Stomach (tissue), 9 donors: Measurements from ENCODE around the gene PARD3. TPM values are rescaled to one million over a fixed set of nuclear protein-coding genes. Genes with fewer than 3 reads are reported as not detected.

Experiments used
- DNase-seq, 2 donors: peaks; one replicate each; pipeline versions ENCODE4 v3.0.0 to v3.0.0-alpha.2; 2013 to 2019
- H3K27ac ChIP-seq, 5 donors: fragments of 200-600 bp in 4 of 5; sonication (generic) in 4 of 5; one replicate each; pipeline ENCODE4 v1.5.1; 2013 to 2019; ENCODE audit warnings: mild to moderate bottlenecking in 1 of 5, moderate library complexity in 1 of 5
- H3K27me3 ChIP-seq, 3 donors: fragments of 200-600 bp; sonication (generic); one replicate each; pipeline ENCODE4 v1.5.1; 2017 to 2019; ENCODE audit warnings: mixed run types in 1 of 3
- H3K36me3 ChIP-seq, 4 donors: fragments of 200-600 bp; sonication (generic); 1 replicate in 3 of 4; 2 replicates in 1 of 4; pipeline ENCODE4 v1.5.1; 2016 to 2019
- H3K4me1 ChIP-seq, 4 donors: fragments of 200-600 bp; sonication (generic); one replicate each; pipeline ENCODE4 v1.5.1; 2016 to 2019
- H3K4me3 ChIP-seq, 4 donors: fragments of 200-600 bp; sonication (generic) in 3 of 4; one replicate each; pipeline ENCODE4 v1.5.1; 2016 to 2019; ENCODE audit warnings: mild to moderate bottlenecking in 1 of 4
- H3K9me3 ChIP-seq, 4 donors: fragments of 200-600 bp; sonication (generic); one replicate each; pipeline ENCODE4 v1.5.1; 2016 to 2019
- CTCF ChIP-seq, 7 experiments: fragments of 450-650 bp in 4 of 7; fragments of 200-600 bp in 3 of 7; sonication (generic) in 3 of 7; IDR thresholded peaks; one replicate each; pipeline ENCODE4 v1.5.1; 2016 to 2019; ENCODE audit warnings: antibody characterized with exemption in 7 of 7, control low read depth in 2 of 7, mild to moderate bottlenecking in 1 of 7
- EP300 ChIP-seq: sonication (generic); formaldehyde crosslinking; IDR thresholded peaks from one replicate; pipeline ENCODE4 v1.6.1; 2017; ENCODE audit warnings: antibody characterized with exemption
- POLR2A ChIP-seq, 4 donors: fragments of 450-650 bp; IDR thresholded peaks; one replicate each; pipeline ENCODE4 v1.6.1; 2016; ENCODE audit warnings: antibody characterized with exemption in 4 of 4, control low read depth in 2 of 4, mild to moderate bottlenecking in 1 of 4, moderate library complexity in 1 of 4
- POLR2AphosphoS5 ChIP-seq, 3 donors: sonication (generic); formaldehyde crosslinking; IDR thresholded peaks; one replicate each; pipeline ENCODE4 v1.6.1; 2016; ENCODE audit warnings: antibody characterized with exemption in 3 of 3
- WGBS, 5 donors: extraction: QIAGEN DNeasy Blood & Tissue Kit in 3 of 5; methylation state at CpG; one replicate each; pipeline versions ENCODE4 v1.1.5 to v1.1.7; 2013 to 2018; 5-methylcytosine and 5-hydroxymethylcytosine counted together
- intact Hi-C: fragments of 100-400 bp; cut with DNase I; formaldehyde crosslinking; loops from one replicate; pipeline ENCODE4 v1.15.1; 2023; ENCODE audit warnings: low total_unique reads
- polyA plus RNA-seq, 3 donors: library from polyadenylated mRNA; stranded (reverse); fragments of 200-250 nt; gene quantifications; one replicate each; pipeline ENCODE4 v1.2.3, GENCODE V29; 2013
- total RNA-seq, 5 donors: library from RNA; depleted of rRNA; stranded (reverse); fragments of >200 nt; gene quantifications; one replicate each; pipeline versions ENCODE4 v1.1.0 to v1.2.3, GENCODE V29; 2014 to 2016
- donor health status: healthy with polysubstance abuse.
- donor health status: Bipolar disorder and iron deficiency.
- donor health status: healthy.

Gene PARD3
- total and polyA plus RNA-seq, 8 donors = 13.7 to 118 (median 31.8) TPM

DNA sequence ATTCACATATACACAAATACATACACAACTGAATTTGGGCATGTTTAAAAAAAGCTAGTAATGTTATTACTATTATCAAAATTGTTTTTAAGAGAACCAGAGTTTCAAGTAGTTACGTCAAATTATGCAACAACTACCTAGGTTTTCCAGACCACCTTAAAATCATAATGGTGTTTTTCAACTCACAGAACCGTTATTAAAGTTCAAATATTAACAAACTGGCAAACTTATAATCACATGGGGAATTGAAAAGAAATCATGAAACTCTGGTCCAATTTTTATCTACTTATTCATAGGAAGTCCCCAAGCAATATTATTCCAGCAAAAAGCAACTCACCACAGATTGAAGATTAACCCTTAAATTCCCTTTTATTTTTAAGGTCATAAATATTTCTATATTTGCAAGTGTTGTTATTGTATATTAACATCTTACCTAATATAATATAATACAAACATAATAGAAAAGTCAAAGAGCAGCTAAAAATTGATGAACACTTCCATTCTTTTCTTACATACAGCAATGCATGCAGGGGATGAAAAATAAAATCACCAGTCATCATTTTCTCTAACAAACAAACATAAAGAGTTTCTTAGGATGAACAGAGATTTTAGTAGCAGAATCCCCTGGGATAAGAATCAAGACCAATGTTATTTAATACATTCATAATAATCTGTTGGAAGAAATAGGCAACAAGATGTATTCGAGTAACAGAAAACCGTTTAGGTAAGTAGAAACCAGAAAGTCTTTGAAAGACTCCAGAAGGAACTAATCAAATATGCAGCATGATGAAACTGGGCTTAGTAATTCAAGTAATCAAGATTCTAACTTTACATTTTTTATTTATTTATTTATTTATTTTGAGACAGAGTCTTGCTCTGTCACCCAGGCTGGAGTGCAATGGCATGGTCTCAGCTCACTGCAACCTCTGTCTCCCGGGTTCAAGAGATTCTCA lies 391.1 kb downstream of the PARD3 start:
- WGBS, 5 donors = 72 to 77% (median 76%) methylated on average over 5 of the region's 5 CpGs
- TF ChIP-seq EP300 (no peak), POLR2AphosphoS5 (IDR thresholded peaks at IDR 0.05) (no peak), CTCF (IDR thresholded peaks at IDR 0.05) (no peak), POLR2A (IDR thresholded peaks at IDR 0.05) (no peak)
- intact Hi-C loops = no loop called here

DNA sequence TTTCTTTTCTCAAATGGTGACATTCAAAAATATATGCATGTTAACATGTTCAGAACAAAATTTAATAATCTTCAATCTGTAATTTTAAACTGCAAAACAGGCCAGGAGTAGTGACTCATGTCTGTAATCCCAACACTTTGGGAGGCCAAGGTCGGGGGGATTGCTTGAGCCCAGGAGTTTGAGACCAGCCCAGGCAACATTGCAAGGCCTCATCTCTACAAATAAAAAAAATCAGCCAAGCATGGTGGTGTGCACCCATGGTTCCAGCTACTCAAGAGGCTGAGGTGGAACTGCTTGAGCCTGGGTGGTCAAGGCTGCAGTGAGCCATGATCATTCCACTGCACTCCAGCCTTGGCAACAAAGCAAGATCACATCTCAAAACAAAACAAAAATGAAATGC lies 394.3 kb downstream of the PARD3 start:
- Histone ChIP-seq H3K4me3 (no peak overlapping the region), H3K27me3 (no peaks in the 10 kb centered on the region), H3K36me3 (no peaks in the 10 kb centered on the region), H3K27ac (no peak overlapping the region), H3K9me3 (no peaks in the 10 kb centered on the region), H3K4me1 (no peaks in the 10 kb centered on the region)
- no peak for DNase-seq
- WGBS, 5 donors = 0 to 75% (median 47%) methylated on average over 1 of the region's 1 CpG
- TF ChIP-seq POLR2AphosphoS5 (IDR thresholded peaks at IDR 0.05) = no peak
- no peak for TF ChIP-seq EP300
- no peak for TF ChIP-seq POLR2A (IDR thresholded peaks at IDR 0.05)
- TF ChIP-seq CTCF (IDR thresholded peaks at IDR 0.05) = no peak
- intact Hi-C loops = no loop called here

More for the DNA sequence above, 391.1 kb downstream of the PARD3 start:
- H3K27ac ChIP-seq = no peak overlapping the region
- no peaks in the 10 kb centered on the region for H3K4me1 ChIP-seq
- no peaks in the 10 kb centered on the region for H3K36me3 ChIP-seq
- no peaks in the 10 kb centered on the region for H3K27me3 ChIP-seq
- H3K4me3 ChIP-seq = no peak overlapping the region
- no peaks in the 10 kb centered on the region for H3K9me3 ChIP-seq
- no peak for DNase-seq

GRCh38 chr10:34420273-34420672 lies 394.8 kb downstream of the PARD3 start:
- no peak for DNase-seq
- Histone ChIP-seq H3K4me1 (peaks cover 0 to 3% (median 0%) of the 10 kb centered on the region in 4 donors), H3K27ac (no peak overlapping the region), H3K9me3 (no peaks in the 10 kb centered on the region), H3K27me3 (no peaks in the 10 kb centered on the region), H3K4me3 (no peak overlapping the region), H3K36me3 (no peaks in the 10 kb centered on the region)
- 85 to 94% (median 92%) methylated on average over 3 of the region's 3 CpGs for WGBS, 5 donors
- intact Hi-C loops = no loop called here
- TF ChIP-seq POLR2AphosphoS5 (IDR thresholded peaks at IDR 0.05) (no peak), EP300 (no peak), CTCF (IDR thresholded peaks at IDR 0.05) (no peak), POLR2A (IDR thresholded peaks at IDR 0.05) (no peak)

GRCh38 chr10:34415039-34415438 lies 400.1 kb downstream of the PARD3 start:
- WGBS, 5 donors = 71 to 87% (median 80%) methylated on average over 4 of the region's 4 CpGs
- intact Hi-C loops = no loop called here
- Histone ChIP-seq H3K27me3 (no peaks in the 10 kb centered on the region), H3K36me3 (no peaks in the 10 kb centered on the region), H3K4me1 (peaks cover 0 to 17% (median 5%) of the 10 kb centered on the region in 4 donors), H3K9me3 (no peaks in the 10 kb centered on the region), H3K4me3 (no peak overlapping the region), H3K27ac (no peak overlapping the region)
- no peak for DNase-seq
- TF ChIP-seq POLR2A (IDR thresholded peaks at IDR 0.05) (no peak), CTCF (IDR thresholded peaks at IDR 0.05) (no peak), POLR2AphosphoS5 (IDR thresholded peaks at IDR 0.05) (no peak), EP300 (no peak)
